OCI-M1 (cell line): Measurements from ENCODE around the gene OPA1.
A peak's percentile ranks its signal among the peaks of the same experiment; 100 is the strongest.

Source experiments
- DNase-seq: peaks from one replicate; lab custom pipeline; 2025; lab: John Stamatoyannopoulos, UW

The OPA1 gene

GRCh38 chr3:193648542-193649076, 55.6 kb downstream of the OPA1 start:
- no peak for DNase-seq

GRCh38 chr3:193650585-193650984, 57.6 kb downstream of the OPA1 start:
- no peak for DNase-seq

DNA sequence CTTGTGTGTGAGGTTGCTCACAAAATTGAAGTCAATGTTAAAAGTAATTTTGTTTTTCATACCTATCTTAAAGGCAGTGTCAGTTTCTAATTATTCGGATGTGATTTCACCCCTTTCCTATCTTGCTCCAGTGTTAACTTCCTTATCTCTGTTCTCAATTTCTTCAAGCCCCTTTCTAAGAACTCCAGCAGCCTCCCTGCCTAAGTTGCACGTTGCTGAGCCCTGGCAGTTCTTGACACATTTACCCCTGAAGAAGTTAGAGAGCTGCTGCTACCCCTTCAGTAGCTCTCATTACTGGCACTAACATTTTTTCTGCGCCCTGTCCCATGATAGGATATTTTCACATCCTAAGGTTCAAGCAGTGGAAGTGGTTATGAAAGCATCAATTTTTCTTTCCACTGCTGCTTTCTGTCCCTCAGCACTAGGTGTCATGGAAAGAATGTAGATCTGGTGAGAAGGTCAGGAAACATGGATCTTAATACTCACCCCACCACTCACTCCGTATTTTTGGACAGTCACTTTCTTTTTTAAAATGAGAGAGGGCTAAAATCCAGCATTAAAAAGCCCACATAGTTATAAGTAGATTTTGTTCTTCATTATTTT, 62.9 kb downstream of the OPA1 start:
- DNase-seq = peak; percentile 82

DNA sequence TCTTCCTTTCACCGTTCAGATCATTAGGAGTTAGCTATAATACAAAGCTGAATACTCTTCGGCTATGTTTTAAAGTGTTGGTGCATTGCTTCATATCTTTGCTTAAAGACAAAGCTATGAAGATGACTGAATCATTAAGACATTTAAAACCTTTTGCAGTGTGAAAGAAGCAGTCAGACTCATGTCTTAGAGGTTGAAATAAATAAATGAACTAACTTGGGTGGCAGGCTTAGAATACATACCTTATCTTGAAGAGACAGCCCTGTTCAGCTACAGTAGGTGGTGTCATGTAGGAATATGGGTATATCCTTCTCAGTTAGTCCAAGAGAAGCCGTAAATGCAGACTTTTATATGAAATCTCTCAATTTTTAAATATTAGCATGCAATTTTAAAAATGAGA, 63.4 kb downstream of the OPA1 start:
- peak; percentile 74 for DNase-seq

DNA sequence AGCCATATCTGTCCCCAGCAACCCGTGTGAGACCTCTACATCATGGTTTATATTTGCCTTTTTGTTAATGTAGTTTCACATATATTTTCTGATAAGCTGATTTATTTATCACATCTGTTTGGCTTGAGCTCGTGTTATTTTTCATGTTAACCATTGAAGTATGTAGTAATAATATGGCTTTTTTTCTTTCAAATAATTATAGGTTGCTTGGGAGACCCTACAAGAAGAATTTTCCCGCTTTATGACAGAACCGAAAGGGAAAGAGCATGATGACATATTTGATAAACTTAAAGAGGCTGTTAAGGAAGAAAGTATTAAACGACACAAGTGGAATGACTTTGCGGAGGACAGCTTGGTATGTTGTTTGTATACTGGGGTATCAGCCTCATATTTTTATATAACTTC, 63.9 kb downstream of the OPA1 start:
- peak; percentile 72 for DNase-seq

DNA sequence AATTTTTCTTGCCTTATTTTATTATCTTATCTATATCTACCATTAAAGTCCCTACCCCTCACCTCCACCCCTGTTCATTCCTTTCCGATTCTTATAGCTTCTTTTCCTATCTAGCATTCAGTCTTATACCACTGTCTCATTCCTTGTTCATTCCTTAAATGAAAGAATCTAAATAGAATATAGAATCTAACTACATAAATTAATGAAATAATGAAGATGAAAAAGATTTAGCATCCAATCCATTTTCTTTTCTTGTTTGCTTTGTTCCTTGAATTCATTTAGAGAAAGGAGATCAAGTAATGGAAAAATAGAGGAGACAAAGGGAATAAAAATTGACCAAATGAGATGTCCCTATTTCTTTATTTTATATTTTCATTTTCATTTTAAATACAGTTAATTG, 67.2 kb downstream of the OPA1 start:
- no peak for DNase-seq

DNA sequence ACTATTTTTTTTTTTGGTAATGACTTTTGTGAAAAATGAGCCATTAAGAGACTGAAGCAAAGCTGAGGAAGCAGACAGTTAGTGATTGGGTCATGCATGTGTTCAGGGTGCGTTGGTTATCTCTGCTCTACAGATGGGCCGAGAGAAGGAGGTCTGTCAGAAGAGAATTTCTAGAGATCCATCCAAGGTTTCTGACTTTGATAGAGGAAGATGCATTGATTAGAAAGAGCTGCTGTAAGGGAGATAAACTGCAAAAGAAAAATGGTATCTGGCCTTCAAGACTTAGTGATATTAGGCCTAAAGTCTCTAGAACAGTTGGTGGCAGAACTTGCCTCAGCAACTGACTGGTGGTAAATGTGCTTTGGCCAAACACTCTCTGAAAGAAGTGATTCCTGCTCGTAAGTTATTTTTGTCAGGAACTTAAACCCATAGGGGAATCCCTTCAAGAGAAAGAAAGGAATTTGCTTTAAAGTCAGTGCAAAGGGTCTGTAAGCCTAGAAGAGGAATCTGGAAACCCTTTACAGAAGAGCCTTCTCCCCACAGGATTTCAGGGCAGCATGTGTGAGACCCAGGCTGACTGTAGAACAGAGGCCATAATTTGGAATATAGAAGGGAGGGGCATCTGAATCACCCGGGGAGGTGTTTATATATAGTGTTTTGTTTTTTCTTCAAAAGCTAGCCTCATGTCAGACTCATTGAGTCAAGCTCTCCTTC, 67.8 kb downstream of the OPA1 start:
- peak; percentile 95 for DNase-seq

- peak; percentile 23 for DNase-seq
Measured at GRCh38 chr3:193662757-193663322, 69.8 kb downstream of the OPA1 start.

DNA sequence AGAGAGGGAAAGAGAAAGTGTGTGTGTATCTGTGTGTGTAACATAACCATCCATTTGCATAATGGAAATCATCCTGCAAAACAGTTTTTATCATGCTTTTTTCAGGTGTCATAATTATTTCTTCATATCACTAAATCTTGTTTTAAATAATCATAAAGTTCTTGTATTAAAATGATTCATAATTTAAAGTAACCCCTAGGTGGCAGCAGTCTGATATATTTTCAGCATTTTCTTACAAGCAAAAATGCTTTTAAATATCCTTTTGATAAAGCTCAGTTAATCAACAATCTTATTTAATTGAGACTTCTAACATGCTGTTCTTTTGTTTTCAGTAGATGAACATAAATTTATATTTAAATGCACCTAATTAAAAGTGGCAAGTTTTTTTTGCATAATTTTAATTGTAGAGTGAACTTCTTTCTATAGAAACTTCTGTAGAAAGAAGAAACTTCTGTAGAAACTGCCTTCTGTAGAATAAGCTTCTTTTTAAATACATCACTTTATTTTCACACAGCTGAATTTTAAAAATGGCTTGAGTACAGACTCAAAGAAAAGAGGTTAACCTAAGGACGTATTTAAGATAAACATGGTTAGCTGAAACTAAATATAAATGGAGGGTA, 72.5 kb downstream of the OPA1 start:
- DNase-seq = peak; percentile 51

DNA sequence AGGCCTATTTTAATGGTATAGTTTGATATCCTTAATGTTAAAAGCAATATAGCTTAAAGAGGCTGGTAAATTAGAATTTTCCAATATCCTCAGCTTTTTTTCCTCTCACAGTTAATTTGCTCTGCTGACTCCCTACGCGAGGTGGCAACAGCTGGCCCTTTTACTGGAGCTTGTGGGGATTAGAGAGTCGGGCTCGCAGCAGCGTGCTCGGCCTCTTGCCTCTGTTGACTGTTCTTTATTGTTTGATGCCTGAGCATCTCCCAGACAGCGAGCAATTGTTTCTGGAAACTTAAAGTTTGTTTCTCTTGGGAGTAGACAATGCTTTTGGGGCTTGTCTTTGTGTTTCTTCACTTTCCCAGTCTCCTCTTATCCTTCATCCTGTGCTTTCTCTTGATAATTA, 80.8 kb downstream of the OPA1 start:
- no peak for DNase-seq

DNA sequence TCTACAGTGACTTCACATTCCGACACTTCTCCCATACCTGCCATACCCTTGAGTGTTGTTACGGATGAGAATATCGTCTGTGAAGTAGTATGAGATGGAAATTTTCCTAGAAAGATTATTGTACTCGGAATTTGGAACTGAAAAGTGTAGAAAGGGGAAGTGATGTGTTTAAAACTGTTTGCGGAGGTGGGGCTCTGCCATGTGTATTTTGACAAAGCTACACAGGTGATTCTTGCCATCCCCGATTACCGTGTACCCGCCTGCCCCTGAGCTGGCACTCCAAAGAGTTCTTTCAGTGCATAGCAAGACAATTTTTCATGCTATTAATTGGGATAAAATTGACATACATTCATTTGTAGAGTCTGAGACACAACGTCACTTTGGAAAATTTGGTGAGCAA, 81.7 kb downstream of the OPA1 start:
- DNase-seq = peak; percentile 42

- DNase-seq = no peak
Measured at GRCh38 chr3:193677734-193678133, 84.7 kb downstream of the OPA1 start.

DNA sequence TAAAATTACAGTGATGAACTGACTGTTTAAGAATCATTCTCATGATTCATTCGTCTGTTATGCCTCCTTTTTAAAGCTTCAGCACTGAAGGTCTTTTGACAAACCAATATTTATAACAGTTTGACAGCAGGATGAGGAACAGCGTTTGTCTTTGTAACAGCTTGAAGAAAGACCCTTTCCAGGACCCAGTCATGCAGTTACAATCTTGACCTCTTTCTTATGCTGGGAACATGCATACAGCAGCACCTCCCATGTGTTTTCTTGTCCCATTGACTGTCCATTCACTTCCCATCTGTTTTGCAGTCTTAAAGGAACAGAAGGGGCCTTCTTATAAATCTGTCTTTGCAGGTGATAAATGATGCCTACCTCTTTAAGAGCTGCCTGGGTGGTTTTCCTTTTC, 87.2 kb downstream of the OPA1 start:
- no peak for DNase-seq

- no peak for DNase-seq
Measured at GRCh38 chr3:193681631-193682030, 88.6 kb downstream of the OPA1 start.

GRCh38 chr3:193686665-193687483, 93.9 kb downstream of the OPA1 start:
- DNase-seq = peak; percentile 50

DNA sequence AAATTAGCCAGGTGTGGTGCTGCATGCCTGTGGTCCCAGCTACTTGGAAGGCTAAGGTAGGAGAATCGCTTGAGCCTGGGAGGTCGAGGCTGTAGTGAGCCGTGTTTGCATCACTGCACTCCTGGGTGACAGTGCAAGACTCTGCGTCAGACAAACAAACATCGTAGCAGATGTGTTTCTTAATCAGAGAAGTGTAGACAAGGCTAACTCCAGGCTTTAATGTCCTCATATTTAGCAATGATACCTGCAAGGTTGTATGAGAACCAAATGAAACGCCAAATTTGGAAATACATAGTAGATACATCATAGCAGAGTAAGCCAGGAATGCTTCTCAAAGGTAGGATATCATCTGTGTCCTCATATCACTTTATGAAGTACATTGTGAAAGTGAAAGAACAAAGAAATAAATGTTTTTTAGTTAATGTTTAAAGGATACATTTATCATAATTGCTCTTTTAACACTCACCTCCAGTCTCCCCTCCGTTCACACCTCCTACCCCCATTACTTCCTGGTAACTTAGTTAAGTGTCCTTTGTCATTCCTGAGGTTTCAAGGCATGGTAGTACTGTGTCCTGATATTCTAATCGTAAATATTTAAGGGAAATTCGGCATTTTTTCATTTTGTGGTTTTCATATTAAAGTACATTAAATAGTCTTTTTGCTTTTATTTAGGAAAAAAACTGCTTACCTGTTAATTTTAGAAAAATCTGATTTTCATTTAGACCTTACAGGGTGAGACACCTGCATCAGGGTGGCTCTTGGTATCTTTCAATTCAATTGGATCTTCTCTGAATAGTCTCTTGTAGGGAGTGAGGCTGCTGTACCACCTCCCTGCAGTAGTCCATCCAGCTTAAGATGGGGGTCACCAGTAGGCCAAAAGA, 96.1 kb downstream of the OPA1 start:
- peak; percentile 23 for DNase-seq

DNA sequence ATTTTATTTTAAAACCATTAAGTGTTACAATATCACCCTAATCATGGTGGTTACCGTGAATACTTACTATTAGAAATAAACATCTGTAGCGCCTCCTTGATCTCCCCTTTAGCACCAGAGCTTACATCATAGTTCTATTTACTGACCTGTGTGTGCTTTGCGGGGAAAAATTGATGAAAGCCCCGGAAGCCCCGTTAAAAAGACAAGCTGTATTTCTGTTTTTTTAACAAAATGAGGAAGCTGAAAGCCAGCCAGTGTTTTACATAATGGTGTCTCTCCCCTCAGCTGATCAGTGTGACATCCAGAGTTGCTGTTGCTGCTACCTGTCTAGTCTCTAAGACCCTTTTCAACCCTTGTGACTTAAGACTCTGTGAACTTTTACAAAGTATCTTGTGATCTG, 100.8 kb downstream of the OPA1 start:
- no peak for DNase-seq

- DNase-seq = peak; percentile 43
Measured at GRCh38 chr3:193701953-193702635, 109.1 kb downstream of the OPA1 start.

GRCh38 chr3:193702967-193703366, 110.0 kb downstream of the OPA1 start:
- no peak for DNase-seq

DNA sequence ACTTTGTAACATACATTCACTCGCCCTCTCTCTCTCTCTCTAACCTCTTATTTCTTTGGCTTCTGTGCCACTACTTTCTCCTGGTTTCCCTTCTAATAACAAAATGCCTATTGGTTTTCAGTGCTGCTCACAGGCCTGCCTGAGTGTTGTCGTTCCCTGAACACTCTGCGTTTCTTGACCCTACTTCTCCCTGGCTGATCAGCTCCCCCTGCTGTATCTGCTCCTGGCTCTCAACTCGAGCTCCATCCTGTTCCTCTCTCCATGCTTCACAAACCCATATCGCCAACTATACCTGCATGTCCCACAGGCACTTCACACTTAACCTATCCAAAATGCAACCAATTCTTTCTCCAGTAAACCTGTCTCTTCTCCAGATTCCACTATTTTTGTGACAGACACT, 111.4 kb downstream of the OPA1 start:
- no peak for DNase-seq
